SKM-1 (cell line): Measurements from ENCODE around the gene MIX23.
A peak's percentile ranks its signal among the peaks of the same experiment; 100 is the strongest.

Experiments used
- DNase-seq: peaks from one replicate; lab custom pipeline; 2025; ENCODE audit not compliant: unreplicated experiment; lab: John Stamatoyannopoulos, UW

MIX23 gene

DNA sequence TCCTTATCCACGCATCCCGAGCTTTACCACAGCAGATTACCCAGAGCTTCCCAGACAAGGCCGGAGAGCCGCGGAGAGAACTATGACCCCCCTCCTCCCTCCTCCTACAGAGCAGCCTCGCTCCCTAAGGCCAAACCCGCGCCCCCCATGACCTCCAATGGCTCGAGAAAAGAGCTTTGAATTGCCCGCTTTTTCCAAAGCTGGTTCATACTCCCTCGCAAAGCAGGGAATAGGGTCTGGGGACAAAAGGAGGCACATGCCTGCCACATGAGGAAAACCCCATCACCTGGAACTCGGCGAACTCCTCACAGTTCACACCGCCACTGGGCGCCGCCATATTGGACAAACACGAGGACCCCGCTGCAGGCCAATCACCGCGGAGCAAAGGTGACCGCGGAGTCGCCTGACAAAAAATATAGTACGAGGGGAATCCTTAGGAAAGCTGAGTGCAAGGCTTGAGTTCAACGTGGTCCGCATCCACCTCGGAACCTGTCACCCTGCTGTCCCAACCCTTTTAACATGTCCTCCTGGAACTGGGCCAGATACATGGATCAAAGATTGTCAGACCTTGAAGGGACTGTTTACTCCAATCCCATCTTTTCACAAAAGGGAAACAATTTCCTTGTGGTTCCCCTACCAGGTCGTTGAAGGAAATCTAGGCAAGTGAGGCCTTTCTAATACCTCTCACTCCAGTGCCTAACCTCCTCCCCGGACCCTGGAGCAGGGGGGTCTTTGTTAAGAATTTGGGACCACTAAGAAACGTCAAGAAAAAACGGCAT lies at the start of gene MIX23:
TSS of gene MIX23 (minus strand) at position 344 of the 779 bp plus-strand sequence. CDS start at position 337, 7 bp downstream.
- peak; percentile 76 for DNase-seq

DNA sequence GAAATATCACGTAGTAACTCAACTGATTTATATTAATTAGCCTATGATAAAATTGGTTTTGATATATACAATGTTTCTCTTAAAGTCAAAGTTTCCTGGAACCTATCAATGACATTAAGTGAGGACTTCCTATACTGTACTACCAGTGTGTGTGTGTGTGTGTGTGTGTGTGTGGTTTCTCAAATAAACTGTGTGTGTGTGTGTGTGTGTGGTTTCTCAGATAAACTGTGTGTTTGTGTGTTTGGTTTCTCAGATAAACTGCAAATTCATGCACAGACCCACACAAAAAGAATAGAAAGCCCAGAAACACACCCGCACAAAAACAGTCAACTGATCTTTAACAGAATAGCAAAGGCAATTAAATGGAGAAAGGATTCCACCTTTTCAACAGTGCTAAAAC lies 47.3 kb upstream of the MIX23 start:
- no peak for DNase-seq

DNA sequence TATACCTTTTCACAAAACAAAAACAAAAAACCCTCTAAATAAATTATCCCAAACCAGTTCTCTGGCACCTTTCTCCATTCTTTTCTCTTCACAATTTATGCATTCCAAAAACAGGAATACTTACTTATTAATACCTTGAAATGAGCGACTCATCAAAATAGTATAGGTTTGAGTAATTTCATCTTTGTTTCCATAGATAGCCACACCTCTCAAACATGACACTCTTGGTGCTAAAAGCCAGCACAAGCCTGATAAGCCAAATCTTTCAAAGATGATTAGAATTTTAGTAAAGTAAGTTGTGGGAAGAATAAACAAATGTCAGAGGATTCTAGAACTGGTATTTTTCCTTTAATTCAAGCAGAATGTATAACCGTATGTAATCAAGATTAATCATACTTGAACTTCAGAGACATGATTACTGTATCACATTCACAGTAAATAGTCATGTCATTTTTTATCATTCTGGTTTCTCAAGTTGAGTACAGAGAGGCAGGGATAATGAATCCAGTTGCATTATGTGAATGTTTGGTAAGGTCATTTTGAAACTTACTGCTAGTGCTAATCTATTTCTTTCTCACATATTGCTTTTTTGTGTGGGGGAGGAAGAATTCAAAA lies 44.9 kb upstream of the MIX23 start:
- no peak for DNase-seq

DNA sequence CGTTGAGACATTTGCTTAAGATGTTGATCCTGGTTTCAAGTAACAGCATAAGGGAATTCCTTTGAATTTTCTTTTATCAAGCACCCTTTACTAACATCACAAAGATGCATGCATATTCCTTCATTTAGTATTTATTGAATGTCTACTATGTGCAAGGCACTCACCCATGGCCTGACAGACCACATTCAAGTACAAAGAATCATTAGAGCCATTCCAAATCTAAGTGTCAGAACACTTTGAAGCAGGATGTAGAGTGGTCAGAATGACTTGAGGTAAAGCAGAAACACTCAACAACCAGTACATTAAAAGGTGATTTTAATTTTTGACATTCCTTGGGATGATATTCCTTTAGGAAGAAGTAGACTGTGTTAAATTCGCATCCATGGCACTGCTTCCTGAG lies 38.8 kb upstream of the MIX23 start:
- no peak for DNase-seq

DNA sequence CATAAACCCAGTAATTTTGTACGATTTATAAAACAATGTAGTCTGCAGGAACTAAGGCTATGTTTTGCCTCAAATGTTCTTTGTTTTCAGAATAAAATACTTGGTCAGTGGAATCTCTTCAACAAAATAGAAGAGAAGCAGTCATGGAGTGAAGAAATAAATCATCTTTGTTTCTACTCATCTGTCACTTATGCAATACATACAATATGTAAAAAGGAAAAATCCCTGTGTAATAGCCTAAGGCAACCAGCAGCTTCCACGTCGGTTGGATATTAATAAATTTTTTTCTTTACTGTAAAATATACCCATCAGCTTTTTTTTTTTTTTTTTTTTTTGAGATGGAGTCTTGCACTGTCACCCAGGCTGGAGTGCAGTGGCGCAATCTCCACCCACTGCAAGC lies 38.1 kb upstream of the MIX23 start:
- DNase-seq: no peak

DNA sequence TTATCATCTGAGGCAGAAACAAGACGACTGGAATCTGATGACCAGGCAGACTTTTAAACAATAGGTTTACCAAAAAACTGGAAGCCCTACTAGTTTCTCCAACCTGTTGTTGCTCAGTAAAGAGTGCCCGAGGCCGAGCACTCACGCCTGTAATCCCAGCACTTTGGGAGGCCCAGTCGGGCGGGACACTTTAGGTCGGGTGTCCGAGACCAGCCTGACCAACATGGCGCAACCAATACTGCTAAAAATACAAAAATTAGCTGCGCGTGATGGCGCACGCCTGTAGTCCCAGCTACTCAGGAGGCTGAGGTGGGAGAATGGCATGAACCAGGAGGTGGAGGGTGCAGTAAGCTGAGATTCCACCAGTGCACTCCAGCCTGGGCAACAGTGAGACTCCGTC lies 33.9 kb upstream of the MIX23 start:
- no peak for DNase-seq

DNA sequence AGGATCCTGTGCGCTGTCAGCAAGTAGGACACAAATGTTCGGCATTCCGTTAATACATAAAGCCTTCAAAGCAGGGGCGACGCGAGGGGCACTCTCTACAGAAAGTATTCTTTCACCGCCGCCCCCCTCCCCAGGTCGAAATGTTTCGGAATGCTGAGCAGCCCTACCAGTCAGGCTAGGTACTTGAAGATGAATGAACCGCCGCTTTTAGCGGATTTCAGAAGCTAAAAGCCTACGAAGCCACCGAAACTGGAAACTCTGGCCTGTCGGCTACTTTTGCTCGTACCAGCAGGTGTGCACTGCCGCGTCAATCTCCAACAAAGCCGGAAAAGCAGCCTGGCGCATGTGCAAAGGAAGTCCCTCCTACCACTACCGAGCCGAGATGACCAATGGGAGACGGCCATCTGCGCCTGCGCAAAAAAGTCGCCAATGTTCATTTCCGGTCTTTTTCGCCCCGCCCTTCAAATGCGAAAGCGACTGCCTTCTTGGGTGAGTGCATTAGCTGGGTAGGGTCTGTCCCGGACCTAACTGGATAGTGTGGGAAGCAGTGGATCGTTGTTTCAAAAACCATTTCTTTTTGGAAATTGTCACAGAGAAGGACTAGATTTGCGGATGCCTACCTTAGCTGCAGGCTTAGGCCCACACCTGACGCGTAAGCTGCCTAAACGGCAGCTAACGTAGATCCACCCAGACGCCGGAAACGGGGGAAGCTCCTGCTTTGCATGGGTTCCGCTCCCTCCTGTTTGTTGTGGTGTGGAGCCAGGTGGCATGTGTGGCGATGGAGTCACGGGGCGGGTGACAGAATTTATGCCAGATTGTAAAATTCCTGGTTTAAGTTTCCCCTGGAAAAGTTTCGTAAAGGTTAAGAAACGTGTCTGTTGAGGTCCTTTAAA lies 33.0 kb upstream of the MIX23 start, which contains the start of gene WDR5B:
TSS of gene WDR5B (minus strand) at position 301 of the 893 bp plus-strand sequence. CDS start 534 bp downstream, outside the sequence.
- no peak for DNase-seq

DNA sequence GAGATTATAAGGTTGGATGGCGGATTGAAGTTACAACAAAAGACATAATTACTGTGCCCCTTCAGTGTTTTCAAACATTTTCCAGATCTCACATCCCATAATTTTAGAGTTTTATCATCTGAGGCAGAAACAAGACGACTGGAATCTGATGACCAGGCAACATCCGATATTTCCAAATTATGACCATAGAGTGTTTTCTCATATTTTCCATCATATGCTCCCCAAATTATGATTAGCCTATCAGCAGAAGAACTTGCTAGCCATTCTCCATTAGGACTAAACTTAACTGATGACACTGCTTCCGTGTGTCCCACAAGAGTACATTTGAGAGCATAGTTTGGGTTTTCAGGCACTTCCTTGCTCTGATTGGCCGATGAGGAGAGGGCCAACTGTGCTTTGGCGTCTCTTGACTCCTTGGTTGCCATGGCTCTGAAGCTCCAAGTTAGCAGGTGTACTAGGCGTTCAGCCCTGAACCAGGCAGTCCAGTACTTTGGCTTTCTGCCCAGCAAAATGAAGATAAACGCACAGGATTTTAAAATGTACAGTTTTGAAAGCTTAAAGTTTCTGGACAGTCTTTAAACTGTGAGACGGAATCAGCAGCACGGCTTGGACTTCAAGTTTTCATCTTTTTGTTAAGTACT lies 32.2 kb upstream of the MIX23 start:
- no peak for DNase-seq

DNA sequence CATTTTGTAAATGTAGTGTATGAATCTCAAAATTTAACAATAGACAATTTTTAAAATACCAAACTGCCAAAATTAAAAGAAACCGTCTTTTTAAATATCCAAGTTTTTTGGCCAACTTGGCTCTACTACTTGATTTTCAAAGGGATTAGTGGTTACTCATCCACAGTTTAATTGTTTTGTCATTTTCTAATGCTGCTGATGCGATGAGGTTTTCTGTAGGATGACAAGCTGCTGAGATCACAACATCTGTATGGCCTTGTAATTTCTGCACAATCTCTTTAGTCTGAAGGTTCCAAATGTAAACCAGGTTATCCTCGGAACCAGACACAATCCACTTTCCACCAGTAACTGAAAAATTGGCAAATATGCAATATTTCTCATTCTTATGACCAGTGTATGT lies 31.4 kb upstream of the MIX23 start:
- DNase-seq: no peak

DNA sequence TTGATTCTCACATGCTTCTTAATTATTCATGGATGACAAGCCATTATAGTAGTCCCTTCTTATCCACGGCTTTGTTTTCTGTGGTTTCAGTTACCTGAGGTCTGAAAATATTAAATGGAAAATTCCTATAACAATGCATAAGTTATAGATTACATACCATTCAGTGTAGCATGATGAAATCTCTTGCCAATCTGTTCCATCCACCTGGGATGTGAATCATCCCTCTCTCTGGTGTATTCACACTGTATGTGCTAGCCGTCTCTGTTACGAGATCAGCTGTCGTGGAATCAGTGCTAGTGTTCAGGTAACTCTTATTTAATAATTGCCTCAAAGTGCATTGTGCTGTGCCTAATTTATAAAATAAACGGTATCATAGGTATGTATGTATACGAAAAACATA lies 27.6 kb upstream of the MIX23 start:
- no peak for DNase-seq

DNA sequence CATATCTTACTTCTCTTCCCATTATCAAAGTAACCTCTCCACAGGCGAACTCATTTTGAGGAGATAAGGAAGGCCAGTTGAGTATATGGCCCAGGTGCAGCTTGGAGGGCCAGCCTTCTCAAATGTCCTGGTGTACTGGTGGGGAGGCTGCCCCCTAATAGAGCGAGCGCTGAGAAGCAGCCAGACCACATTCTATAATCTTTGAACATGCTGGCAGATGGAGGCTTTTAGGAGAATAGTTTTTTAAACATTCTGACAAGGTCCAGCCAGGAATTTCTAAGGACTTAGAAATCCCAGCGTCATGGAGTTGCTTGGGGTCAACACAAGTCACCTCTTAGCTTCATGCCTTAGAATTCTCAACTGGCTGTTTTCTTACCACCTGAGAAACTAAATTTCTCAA lies 27.1 kb upstream of the MIX23 start:
- no peak for DNase-seq

DNA sequence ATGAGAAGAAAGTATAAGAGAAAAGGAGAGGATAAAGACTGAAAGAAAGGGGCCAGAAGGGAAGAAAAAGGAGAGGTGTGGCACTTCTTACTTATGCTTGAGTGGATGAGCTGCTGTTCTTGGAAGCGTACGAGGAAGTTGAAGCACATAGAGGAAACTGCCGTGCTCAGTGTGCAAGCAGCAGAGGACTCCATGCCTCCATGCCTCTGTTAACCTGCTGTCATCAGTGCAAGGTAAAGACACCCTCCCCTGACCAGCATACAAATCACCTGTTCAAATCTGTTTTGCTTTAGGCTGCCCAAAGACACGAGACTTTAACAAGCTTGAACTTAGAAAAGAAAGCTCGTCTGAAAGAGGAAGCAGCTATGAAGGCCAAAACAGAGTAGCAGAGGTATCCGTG lies 26.4 kb upstream of the MIX23 start:
- DNase-seq: no peak

DNA sequence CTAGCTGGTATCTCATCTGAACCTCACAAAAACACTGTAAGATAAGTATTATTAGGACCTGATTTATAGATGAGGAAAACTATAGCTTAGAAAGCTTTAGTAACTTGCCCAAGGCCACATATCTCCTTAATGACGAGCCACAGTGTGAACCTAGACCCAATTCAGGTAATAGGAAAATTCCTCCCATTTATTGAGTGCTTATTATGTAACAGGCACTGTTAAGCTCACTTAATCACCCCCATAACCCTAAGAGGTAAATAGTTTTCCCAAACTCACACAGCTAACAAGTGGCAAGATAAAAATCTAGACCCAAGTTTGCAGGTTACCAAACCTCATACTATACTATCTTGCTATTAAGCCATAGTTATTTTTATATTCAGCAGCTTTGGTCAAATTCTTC lies 24.9 kb upstream of the MIX23 start:
- DNase-seq: no peak

DNA sequence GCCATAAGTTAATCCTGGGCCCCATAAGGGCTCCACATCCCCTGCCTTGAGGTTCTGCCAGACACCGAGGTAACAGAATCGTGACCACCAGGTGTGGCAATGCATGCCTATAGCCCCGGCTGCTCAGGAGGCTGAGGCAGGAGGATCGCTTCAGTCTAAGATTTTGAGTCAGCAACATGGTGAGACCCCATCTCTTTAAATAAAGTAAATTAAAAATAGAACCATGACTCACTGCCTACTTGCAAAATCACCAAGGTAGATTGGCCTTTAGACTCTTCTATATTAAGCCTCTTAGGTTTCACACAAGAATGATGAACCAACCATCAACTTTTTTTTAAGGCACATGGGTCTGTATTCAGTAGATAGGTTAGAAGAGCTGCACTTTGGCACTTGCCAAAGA lies 23.2 kb upstream of the MIX23 start:
- DNase-seq: no peak

DNA sequence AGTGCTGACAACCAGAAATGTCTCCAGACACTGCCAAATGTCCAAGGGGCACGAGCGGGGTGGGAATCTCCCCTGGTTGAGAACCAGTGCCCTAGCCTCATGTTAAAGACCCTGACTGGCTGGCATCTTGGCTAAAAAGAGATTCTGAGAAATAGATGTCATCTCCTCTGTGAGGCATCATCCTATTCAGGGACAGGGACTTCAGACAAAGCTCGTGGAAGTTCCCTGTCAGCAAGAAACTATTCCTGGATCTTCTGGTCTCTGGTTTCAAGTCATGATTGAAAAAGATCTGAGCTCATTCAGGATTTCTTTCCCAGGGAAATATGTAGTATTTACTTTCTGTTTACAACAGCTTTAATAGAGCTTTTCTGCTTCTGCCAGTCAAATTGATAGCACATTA lies 22.0 kb upstream of the MIX23 start:
- no peak for DNase-seq

DNA sequence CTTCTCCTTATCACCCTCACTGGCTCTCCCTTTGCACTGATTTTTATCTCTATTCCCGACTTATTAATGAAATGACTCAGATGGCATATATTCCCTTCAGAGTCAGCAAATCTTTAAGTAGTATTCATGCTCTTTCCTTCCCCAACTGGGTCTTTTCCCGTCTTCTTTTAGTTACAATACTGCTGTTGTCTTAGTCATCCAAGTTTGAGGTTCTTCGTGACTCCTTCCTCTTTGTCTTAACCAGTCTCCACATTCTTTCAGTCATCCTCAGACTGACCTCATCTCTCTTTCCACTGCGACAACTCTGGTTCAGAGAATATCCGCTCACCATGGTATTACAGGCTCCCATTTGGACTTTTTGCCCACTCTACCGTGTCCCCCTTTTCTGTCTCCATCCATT lies 20.5 kb upstream of the MIX23 start:
- no peak for DNase-seq

DNA sequence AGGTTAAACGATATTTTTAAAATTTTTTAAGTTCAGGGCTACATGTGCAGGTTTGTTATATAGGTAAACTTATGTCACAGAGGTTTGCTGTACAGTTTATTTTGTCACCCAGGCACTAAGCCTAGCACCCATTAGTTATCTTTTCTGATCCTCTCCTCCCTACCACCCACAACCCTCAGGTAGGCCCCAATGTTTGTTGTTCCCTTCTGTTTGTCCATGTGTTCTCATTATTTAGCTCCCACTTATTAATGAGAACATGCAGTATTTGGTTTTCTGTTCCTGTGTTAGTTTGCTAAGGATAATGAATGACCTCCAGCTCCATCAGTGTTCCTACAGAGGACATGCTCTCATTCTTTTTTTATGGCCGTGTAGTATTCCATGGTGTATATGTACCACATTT lies 15.9 kb upstream of the MIX23 start:
- no peak for DNase-seq

DNA sequence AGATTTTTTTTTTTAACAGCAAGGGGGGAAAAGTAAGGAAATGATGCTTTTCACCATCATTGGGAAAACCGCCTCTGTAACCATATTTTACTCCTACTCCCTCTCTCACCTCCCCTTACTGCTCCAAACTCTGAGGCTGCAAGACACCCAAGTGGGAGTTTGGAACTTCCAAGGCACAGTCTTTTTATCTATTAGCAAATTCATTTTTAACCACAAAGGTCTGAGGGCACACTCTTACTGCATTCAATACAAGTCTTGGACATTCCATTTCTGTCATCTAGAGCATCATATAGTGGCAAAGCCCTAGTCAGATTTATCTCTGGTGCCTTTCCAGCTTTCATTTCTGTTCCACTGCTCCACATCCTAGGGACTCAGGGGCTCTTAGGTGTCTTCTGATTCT lies 14.2 kb upstream of the MIX23 start:
- no peak for DNase-seq

DNA sequence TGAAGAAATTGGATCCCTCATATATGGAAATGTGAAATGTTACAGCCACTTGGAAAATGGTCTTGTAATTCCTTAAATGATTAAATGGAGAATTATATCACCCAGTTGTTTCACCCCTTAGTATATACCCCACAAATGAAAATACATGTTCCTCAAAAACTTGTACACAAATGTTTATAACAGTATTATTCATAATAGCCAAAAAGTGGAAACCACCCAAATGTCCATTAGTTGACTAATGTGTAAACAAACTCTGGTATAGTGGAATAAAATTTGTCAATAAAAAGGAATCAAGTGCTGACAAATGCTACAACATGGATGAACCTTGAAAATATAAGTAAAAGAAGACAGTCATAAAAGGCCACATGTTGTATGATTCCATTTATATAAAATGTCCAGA lies 13.5 kb upstream of the MIX23 start:
- no peak for DNase-seq

DNA sequence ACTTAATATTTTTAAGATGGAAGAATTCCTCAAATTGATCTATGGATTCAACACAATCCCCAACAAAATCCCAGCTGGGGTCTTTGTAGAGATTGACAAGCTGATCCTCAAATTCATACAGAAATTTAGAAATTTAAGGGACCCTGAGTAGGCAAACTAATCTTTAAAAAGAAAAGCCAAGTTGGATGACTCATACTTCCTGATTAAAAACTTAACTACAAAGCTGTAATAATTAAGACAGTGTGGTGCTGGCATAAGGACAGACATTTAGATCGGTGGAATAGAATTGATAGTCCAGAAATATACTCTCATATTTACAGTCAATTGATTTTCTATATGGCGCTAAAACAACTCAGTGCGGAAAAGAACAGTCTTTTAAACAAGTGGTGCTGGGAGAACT lies 12.6 kb upstream of the MIX23 start:
- DNase-seq: no peak

DNA sequence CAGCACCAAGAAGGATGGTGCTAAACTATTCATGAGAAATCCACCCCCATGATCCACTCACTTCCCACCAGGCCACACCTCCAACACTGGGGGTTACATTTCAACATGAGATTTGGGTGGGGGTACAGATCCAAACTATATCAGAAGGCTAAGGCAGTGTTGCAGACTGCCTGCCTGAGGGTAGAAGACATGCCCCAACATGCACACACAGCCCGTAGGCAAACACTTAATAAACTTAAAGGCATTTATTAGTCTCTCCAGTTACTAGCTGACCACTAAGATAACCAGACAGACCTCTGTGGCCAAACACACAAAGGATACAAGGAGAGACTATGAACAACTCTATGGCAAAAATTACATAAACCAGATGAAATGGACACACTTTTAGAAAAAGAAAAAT lies 11.1 kb upstream of the MIX23 start:
- no peak for DNase-seq
